Left kidney (tissue), 2 donors: ENCODE measurements around the gene RELL1. TPM values are rescaled to one million over a fixed set of nuclear protein-coding genes. Genes with fewer than 3 reads are reported as not detected.

Experiments used
- DNase-seq: peaks from one replicate; pipeline ENCODE4 v3.0.0-alpha.2; 2013
- polyA plus RNA-seq: library from polyadenylated mRNA; unstranded; fragments of 120-200 nt; gene quantifications from one replicate; pipeline ENCODE4 v1.2.1, GENCODE V29; 2013; ENCODE audit not compliant: insufficient read length

Gene RELL1
- polyA plus RNA-seq, 1 donor, result 9.9 TPM

- DNase-seq, result no peak
Observed at GRCh38 chr4:37599092-37599790, 86.9 kb downstream of the RELL1 start.

- DNase-seq, result no peak
Observed at GRCh38 chr4:37597034-37597433, 89.1 kb downstream of the RELL1 start.

- DNase-seq, result no peak
Observed at GRCh38 chr4:37595875-37596680, 90.1 kb downstream of the RELL1 start.

GRCh38 chr4:37594099-37594498 lies 92.1 kb downstream of the RELL1 start:
- no peak for DNase-seq

GRCh38 chr4:37591349-37591748 lies 94.8 kb downstream of the RELL1 start:
- no peak for DNase-seq

- no peak for DNase-seq
Observed at GRCh38 chr4:37590016-37590415, 96.2 kb downstream of the RELL1 start.

GRCh38 chr4:37588150-37588549 lies 98.0 kb downstream of the RELL1 start:
- no peak for DNase-seq

- no peak for DNase-seq
Observed at GRCh38 chr4:37586194-37586593, 100.0 kb downstream of the RELL1 start.

GRCh38 chr4:37584493-37585060 lies 101.6 kb downstream of the RELL1 start:
- DNase-seq, result no peak

GRCh38 chr4:37584071-37584470 lies 102.1 kb downstream of the RELL1 start:
- DNase-seq, result no peak

- DNase-seq, result no peak
Observed at GRCh38 chr4:37573566-37573965, 112.6 kb downstream of the RELL1 start.

- DNase-seq, result no peak
Observed at GRCh38 chr4:37568489-37568888, 117.7 kb downstream of the RELL1 start.

- no peak for DNase-seq
Observed at GRCh38 chr4:37567836-37568235, 118.3 kb downstream of the RELL1 start.

- no peak for DNase-seq
Observed at GRCh38 chr4:37562592-37562991, 123.6 kb downstream of the RELL1 start.

- DNase-seq, result no peak
Observed at GRCh38 chr4:37561803-37562207, 124.4 kb downstream of the RELL1 start.

- DNase-seq, result no peak
Observed at GRCh38 chr4:37561196-37561802, 124.9 kb downstream of the RELL1 start.

Other genes with a start within 250 kb of the RELL1 start
- gene PGM2, start 140.3 kb upstream of the RELL1 start, polyA plus RNA-seq, result 36.1 TPM
- 197 TPM for gene TBC1D1, start 204.7 kb upstream of the RELL1 start, polyA plus RNA-seq